HEK293 (cell line): ENCODE results near the gene MOGAT3.

ENCODE experiments used
- CTCF ChIA-PET: fragments of 350-600 bp; formaldehyde crosslinking; extraction: SDS; loops from one replicate; lab custom pipeline; 2021; ENCODE audit warnings: antibody characterized with exemption; lab: Yijun Ruan, JAX
- POLR2A ChIA-PET: fragments of 300-600 bp; formaldehyde crosslinking; extraction: SDS; loops from one replicate; lab custom pipeline; 2020; ENCODE audit warnings: antibody characterized with exemption, inconsistent platforms; lab: Yijun Ruan, JAX
- H3K27ac ChIP-seq: fragments of 200-500 bp; sonication (Bioruptor generic); 2 replicates; pipeline ENCODE4 v1.5.1; 2014; ENCODE audit warnings: low read depth, low read length, control low read depth, inconsistent platforms; ENCODE audit errors: extremely low read depth
- H3K36me3 ChIP-seq, 2 experiments: fragments of 200-500 bp in 1 of 2; sonication (Bioruptor generic) in 1 of 2; 1 replicate in 1 of 2; 2 replicates in 1 of 2; pipeline ENCODE4 v1.5.1; 2014 to 2017; ENCODE audit warnings: inconsistent platforms in 2 of 2, low read length in 2 of 2; ENCODE audit not compliant: control insufficient read depth in 2 of 2, insufficient read depth in 1 of 2
- H3K4me1 ChIP-seq: fragments of 200-500 bp; sonication (Bioruptor generic); 2 replicates; pipeline ENCODE4 v1.5.1; 2014; ENCODE audit warnings: mild to moderate bottlenecking, low read length, inconsistent platforms; ENCODE audit not compliant: control insufficient read depth, insufficient read depth
- H3K4me3 ChIP-seq: 2 replicates; pipeline ENCODE4 v1.5.1; 2011; ENCODE audit warnings: low read depth, mild to moderate bottlenecking, control low read depth, low read length, moderate library complexity
- H3K9me3 ChIP-seq: fragments of 200-500 bp; sonication (Bioruptor generic); 2 replicates; pipeline ENCODE4 v1.5.1; 2014; ENCODE audit warnings: low read depth, low read length, inconsistent platforms; ENCODE audit not compliant: control insufficient read depth, insufficient read depth
- ATF2 ChIP-seq: fragments of 450-650 bp; formaldehyde crosslinking; IDR thresholded peaks from 2 replicates; pipeline ENCODE4 v1.5.1; 2016; ENCODE audit warnings: missing biosample characterization, missing genetic modification characterization, low read depth
- ELK4 ChIP-seq: IDR thresholded peaks from 2 replicates; pipeline ENCODE4 v1.6.1; 2011; ENCODE audit warnings: mild to moderate bottlenecking, low read depth, low read length, borderline replicate concordance
- MYNN ChIP-seq: fragments of 450-650 bp; formaldehyde crosslinking; IDR thresholded peaks from 2 replicates; pipeline ENCODE4 v1.5.1; 2016; ENCODE audit warnings: missing biosample characterization, missing genetic modification characterization, borderline replicate concordance
- OVOL3 ChIP-seq: fragments of 450-650 bp; formaldehyde crosslinking; IDR thresholded peaks from 2 replicates; pipeline ENCODE4 v1.5.1; 2016; ENCODE audit warnings: missing biosample characterization, missing genetic modification characterization
- PRDM1 ChIP-seq: fragments of 450-650 bp; formaldehyde crosslinking; IDR thresholded peaks from 2 replicates; pipeline ENCODE4; 2016; ENCODE audit warnings: missing biosample characterization, missing genetic modification characterization
- RBAK ChIP-seq: fragments of 450-650 bp; formaldehyde crosslinking; IDR thresholded peaks from 2 replicates; pipeline ENCODE4 v1.5.1; 2016; ENCODE audit warnings: missing biosample characterization, missing genetic modification characterization
- REST ChIP-seq: fragments of 450-650 bp; formaldehyde crosslinking; IDR thresholded peaks from 2 replicates; pipeline ENCODE4 v1.5.1; 2016; ENCODE audit warnings: missing biosample characterization, missing genetic modification characterization
- ZFP3 ChIP-seq: fragments of 450-650 bp; formaldehyde crosslinking; IDR thresholded peaks from 2 replicates; pipeline ENCODE4 v1.5.1; 2016; ENCODE audit warnings: low read depth, missing biosample characterization, missing genetic modification characterization
- ZIC2 ChIP-seq: fragments of 450-650 bp; formaldehyde crosslinking; IDR thresholded peaks from 2 replicates; pipeline ENCODE4 v1.5.1; 2016; ENCODE audit warnings: missing biosample characterization, missing genetic modification characterization
- ZNF10 ChIP-seq: fragments of 450-650 bp; formaldehyde crosslinking; IDR thresholded peaks from 2 replicates; pipeline ENCODE4 v1.5.1; 2017; ENCODE audit warnings: missing biosample characterization, missing genetic modification characterization
- ZNF157 ChIP-seq: fragments of 450-650 bp; formaldehyde crosslinking; IDR thresholded peaks from 2 replicates; pipeline ENCODE4 v1.5.1; 2016; ENCODE audit warnings: missing biosample characterization, missing genetic modification characterization
- ZNF19 ChIP-seq: fragments of 450-650 bp; formaldehyde crosslinking; IDR thresholded peaks from 2 replicates; pipeline ENCODE4; 2016; ENCODE audit warnings: missing biosample characterization, missing genetic modification characterization, low read depth
- ZNF214 ChIP-seq: fragments of 450-650 bp; formaldehyde crosslinking; IDR thresholded peaks from 2 replicates; pipeline ENCODE4 v1.5.1; 2017; ENCODE audit warnings: missing biosample characterization, mild to moderate bottlenecking, missing genetic modification characterization, borderline replicate concordance
- ZNF221 ChIP-seq: fragments of 450-650 bp; formaldehyde crosslinking; IDR thresholded peaks from 2 replicates; pipeline ENCODE4 v1.5.1; 2017; ENCODE audit warnings: missing biosample characterization, missing genetic modification characterization, borderline replicate concordance
- ZNF248 ChIP-seq: fragments of 450-650 bp; formaldehyde crosslinking; IDR thresholded peaks from 2 replicates; pipeline ENCODE4 v1.5.1; 2017; ENCODE audit warnings: missing biosample characterization, missing genetic modification characterization
- ZNF26 ChIP-seq: fragments of 450-650 bp; formaldehyde crosslinking; IDR thresholded peaks from 2 replicates; pipeline ENCODE4 v1.5.1; 2016; ENCODE audit warnings: missing biosample characterization, missing genetic modification characterization
- ZNF280D ChIP-seq: fragments of 450-650 bp; formaldehyde crosslinking; IDR thresholded peaks from 2 replicates; pipeline ENCODE4 v1.5.1; 2016; ENCODE audit warnings: missing biosample characterization, missing genetic modification characterization
- ZNF37A ChIP-seq: fragments of 450-650 bp; IDR thresholded peaks from 2 replicates; pipeline ENCODE4 v1.5.1; 2018; ENCODE audit warnings: missing biosample characterization, missing genetic modification characterization
- ZNF549 ChIP-seq: fragments of 450-650 bp; IDR thresholded peaks from 2 replicates; pipeline ENCODE4 v1.5.1; 2018; ENCODE audit warnings: missing biosample characterization, missing genetic modification characterization, mild to moderate bottlenecking, inconsistent platforms, moderate library complexity
- ZNF555 ChIP-seq: fragments of 450-650 bp; formaldehyde crosslinking; conservative IDR thresholded peaks from 2 replicates; pipeline ENCODE4 v1.5.1; 2017; ENCODE audit warnings: missing biosample characterization, mild to moderate bottlenecking, missing genetic modification characterization, inconsistent platforms
- ZNF571 ChIP-seq: fragments of 450-650 bp; formaldehyde crosslinking; IDR thresholded peaks from 2 replicates; pipeline ENCODE4 v1.5.0; 2017; ENCODE audit warnings: missing biosample characterization, missing genetic modification characterization
- ZNF624 ChIP-seq: fragments of 450-650 bp; formaldehyde crosslinking; IDR thresholded peaks from 2 replicates; pipeline ENCODE4 v1.5.1; 2017; ENCODE audit warnings: missing biosample characterization, missing genetic modification characterization
- ZNF654 ChIP-seq: fragments of 450-650 bp; formaldehyde crosslinking; IDR thresholded peaks from 2 replicates; pipeline ENCODE4 v1.5.1; 2016; ENCODE audit warnings: low read depth, missing biosample characterization, missing genetic modification characterization
- ZNF677 ChIP-seq: fragments of 450-650 bp; IDR thresholded peaks from 2 replicates; pipeline ENCODE4 v1.5.0; 2018; ENCODE audit warnings: missing biosample characterization, mild to moderate bottlenecking, missing genetic modification characterization, moderate library complexity
- ZSCAN16 ChIP-seq: fragments of 450-650 bp; formaldehyde crosslinking; IDR thresholded peaks from 2 replicates; pipeline ENCODE4 v1.5.1; 2016; ENCODE audit warnings: missing biosample characterization, missing genetic modification characterization

MOGAT3 gene

GRCh38 chr7:101172854-101173751 lies 27.7 kb downstream of the MOGAT3 start:
- Histone ChIP-seq H3K9me3 (no peaks in the 10 kb centered on the region), H3K27ac (no peak overlapping the region; the same call in 1 of the 2 replicates), H3K4me1 (peaks cover 7% of the 10 kb centered on the region; the same call in 1 of the 2 replicates), H3K4me3 (peak overlapping the region; percentile 12), H3K36me3 (no peaks in the 10 kb centered on the region)
- ChIA-PET POLR2A (interaction anchor here (0.6 to 1.7 kb wide), 3 partner anchors 8 to 293 kb away, joined by 4 to 5 read pairs (median 4); no protein-coding TSS in a partner anchor), CTCF (interaction anchor here (0.5 to 2.1 kb wide), 6 partner anchors 20 to 330 kb away, joined by 3 to 21 read pairs (median 4); no protein-coding TSS in a partner anchor)
- TF ChIP-seq ZNF549 (tag by site-specific recombination) (no peak), ZNF654 (tag by site-specific recombination) (no peak), ZNF248 (tag by site-specific recombination) (no peak), ELK4 (no peak), ZNF280D (tag by site-specific recombination) (no peak), ZIC2 (tag by site-specific recombination) (peak; percentile 94), ZNF26 (no peak), ATF2 (no peak), MYNN (tag by site-specific recombination) (no peak), ZNF157 (no peak), ZNF19 (tag by site-specific recombination) (no peak), ZNF37A (tag by site-specific recombination) (no peak), ZSCAN16 (tag by site-specific recombination) (no peak), RBAK (tag by site-specific recombination) (no peak), ZNF677 (tag by site-specific recombination) (no peak), ZFP3 (tag by site-specific recombination) (no peak), REST (tag by site-specific recombination) (no peak), ZNF10 (tag by site-specific recombination) (no peak; the same call in 1 of the 2 replicates), ZNF221 (tag by site-specific recombination) (no peak), OVOL3 (no peak), ZNF214 (tag by site-specific recombination) (no peak), ZNF624 (tag by site-specific recombination) (no peak), ZNF555 (tag by site-specific recombination) (no peak), PRDM1 (tag by site-specific recombination) (no peak), ZNF571 (tag by site-specific recombination) (no peak)
